T-helper 1 cell treated with Interleukin-12 subunit alpha and Interleukin-12 subunit beta and Interleukin-4 antibody, amounts not matched to agents 30 ng/mL and 1 ng/mL, for 36 hours (primary cell): ENCODE data around the gene SEMA3D. TPM values are rescaled to one million over a fixed set of nuclear protein-coding genes. Genes with fewer than 3 reads are reported as not detected.

ENCODE experiments used
- intact Hi-C: fragments of 100-400 bp; cut with micrococcal nuclease; formaldehyde crosslinking; loops from one replicate; pipeline ENCODE4 v1.15.1; 2024
- total RNA-seq: library from RNA; stranded (reverse); gene quantifications from 2 replicates; pipeline ENCODE4 v1.2.3, GENCODE V29; 2022

The SEMA3D gene
- total RNA-seq, 1 donor from 2014 or later, result not detected

DNA sequence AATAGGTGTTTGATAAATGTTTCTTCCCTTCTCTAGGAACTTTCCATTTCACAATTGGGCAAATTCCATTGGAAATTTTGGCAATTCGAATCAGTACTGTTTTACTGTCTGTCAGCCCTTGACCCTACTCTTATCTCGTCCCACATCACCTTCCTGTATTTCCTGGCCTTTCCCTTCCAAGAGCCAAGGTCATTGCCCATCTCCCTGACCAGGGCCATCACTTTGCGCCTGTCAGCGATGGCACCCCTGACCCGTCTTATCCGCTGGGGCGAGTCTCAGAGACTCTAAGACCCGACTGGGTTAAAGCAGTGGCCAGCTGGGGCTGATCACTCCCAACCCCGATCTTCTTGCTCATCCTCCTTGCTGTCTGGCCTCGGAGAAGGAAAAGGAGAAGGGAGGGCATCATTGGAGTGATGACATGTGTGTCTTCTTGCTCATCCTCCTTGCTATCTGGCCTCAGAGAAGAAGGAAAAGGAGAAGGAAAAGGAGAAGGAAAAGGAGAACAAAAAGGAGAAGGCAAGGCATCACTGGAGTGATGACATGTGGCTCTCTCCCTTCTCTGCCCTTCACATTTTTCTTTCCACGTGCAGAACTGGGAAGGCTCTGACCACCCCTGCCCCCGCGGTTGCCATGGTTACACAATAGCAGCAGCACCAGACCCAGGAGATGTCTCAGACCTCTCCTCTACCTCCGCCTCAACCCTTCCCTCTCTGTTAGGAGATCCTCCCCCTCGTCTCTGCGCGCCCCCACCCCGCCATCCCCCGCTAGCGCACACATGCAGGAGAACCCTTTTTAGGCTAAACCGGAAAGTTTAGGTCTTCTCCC lies 2.0 kb downstream of the SEMA3D start:
- intact Hi-C loops, result no loop called here

GRCh38 chr7:85183296-85183695 lies 3.6 kb downstream of the SEMA3D start:
- intact Hi-C loops, result no loop called here

DNA sequence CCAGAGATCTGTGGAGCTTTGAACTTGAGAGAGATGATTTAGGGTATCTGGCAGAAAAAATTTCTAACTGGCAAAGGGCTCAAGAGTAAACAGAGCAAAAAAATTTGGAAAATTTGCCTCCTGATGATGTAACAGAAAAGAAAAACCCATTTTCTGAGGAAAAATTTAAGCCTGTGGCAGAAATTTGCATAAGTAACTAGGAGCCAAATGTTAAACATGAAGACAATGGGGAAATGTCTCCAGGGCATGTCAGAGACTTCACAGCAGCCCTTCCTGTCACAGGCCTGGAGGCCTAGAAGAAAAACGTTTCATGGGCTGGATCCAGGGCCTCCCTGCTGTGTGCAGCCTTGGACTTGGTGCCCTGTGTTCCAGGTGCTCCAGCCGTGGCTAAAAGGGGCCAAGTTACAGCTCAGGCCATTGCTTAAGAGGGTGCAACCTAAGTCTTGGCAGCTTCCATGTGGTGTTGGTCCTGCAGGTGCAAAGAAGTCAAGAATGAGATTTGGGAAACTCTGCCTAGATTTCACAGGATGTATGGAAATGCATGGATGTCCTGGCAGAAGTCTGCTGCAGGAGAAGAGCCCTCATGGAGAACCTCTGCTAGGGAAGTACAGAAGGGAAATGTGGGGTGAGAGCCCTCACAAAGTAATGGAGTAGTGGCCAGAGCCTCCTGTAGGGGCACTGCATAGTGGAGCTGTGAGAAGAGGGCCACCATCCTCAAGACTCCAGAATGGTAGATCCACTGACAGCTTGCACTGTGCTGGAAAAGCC lies 8.1 kb downstream of the SEMA3D start:
- intact Hi-C loops, result no loop called here

DNA sequence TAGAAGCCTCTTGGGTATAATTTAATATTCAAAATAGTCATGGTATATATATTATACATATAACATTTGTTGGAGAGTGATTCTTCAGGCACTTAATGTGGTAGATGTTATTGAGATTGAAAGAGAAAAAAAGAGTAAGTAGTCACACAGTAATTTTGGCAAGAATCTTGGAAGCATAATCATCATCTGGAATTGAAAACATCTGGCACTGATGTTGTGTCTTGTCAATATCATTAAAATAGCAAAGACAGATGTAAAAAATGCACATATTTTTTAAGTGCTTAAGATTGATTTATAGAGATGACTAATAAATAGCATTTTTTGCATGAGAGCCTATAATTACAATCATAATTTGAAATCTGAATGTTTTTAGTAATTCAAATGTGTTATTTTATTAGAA lies 9.5 kb downstream of the SEMA3D start:
- intact Hi-C loops, result no loop called here

GRCh38 chr7:85176197-85176596 lies 10.7 kb downstream of the SEMA3D start:
- intact Hi-C loops, result no loop called here

DNA sequence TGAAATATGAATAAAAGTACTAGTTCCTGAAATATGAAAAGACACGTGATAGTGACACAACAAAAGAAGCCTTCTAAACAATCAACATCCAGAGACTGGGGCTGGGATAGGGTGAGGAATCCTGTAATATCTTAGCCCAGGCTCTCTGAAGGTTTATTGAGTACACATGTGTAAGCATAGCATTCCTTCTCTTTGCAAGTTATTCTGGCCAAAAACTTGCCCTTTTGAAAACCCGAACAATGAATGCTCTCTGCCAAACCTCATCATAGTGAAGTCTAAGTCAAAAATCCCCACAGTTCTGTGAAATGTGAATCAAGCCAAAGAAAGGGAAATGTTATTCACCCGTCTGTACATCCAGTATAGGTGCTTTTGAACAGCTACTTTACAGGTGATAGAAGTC lies 11.6 kb downstream of the SEMA3D start:
- intact Hi-C loops, result no loop called here

DNA sequence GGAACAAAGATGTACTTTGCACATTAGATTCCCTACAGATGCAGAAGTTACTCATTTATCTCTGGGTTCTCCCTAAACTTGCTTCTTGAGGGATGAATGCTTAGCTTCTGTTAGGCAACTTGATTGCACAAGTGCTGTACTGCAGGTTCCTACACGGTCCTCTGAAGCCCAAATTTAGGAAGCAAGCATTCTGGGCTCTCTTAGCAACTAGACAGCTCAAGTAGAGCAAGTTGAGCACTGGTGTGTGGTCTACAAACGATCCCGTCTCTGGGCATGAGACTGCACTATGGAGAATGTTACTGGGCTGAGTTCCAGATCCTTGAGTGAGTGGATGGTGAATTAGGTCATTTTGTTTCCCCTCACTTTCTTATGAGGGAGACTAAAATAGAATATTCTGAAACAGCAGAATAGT lies 14.3 kb downstream of the SEMA3D start:
- intact Hi-C loops, result no loop called here

- intact Hi-C loops, result no loop called here
These were observed 19.2 kb downstream of the SEMA3D start for GRCh38 chr7:85167636-85168035.

DNA sequence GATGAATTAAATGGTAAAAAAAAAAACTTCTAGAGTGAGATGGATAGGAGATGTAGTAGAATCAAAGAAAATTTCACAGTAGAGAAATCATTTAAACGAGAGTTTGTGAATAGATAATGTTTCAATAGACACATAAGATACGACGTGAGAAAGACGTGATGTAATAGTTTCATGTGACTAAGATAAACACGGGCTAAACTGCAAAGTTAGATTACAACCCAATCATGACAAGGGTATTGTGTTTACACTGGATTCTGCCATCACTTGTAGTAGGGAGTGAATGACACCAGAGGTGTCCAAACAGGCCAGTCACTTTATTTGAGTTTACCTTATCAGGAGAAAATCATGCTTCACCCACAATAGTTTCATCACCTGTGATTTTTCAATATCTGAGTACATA lies 21.6 kb downstream of the SEMA3D start:
- intact Hi-C loops, result no loop called here

- intact Hi-C loops, result no loop called here
These were observed 22.5 kb downstream of the SEMA3D start for GRCh38 chr7:85164376-85164775.

GRCh38 chr7:85162721-85163120 lies 24.1 kb downstream of the SEMA3D start:
- intact Hi-C loops, result no loop called here

DNA sequence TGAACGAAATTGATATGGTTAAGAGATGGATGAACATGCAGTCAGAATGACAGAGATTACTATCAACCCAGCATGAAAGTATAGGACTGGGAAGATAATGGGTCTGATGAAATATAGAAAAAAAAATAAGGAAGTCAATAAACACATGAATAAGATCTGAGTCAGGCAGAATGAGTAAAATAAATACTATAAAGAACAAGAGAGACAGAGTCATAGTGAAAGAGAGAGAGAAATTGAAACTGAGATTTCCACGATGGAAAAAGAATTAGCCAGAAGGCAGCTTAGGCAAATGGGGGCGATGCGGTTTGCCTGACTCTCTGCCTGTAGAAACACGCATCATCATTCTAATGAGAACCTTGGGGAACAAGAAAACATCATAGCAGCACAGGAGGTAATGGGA lies 26.6 kb downstream of the SEMA3D start:
- intact Hi-C loops, result no loop called here

- intact Hi-C loops, result no loop called here
These were observed 27.9 kb downstream of the SEMA3D start for GRCh38 chr7:85159003-85159402.

- intact Hi-C loops, result no loop called here
These were observed 30.1 kb downstream of the SEMA3D start for GRCh38 chr7:85156661-85157208.

DNA sequence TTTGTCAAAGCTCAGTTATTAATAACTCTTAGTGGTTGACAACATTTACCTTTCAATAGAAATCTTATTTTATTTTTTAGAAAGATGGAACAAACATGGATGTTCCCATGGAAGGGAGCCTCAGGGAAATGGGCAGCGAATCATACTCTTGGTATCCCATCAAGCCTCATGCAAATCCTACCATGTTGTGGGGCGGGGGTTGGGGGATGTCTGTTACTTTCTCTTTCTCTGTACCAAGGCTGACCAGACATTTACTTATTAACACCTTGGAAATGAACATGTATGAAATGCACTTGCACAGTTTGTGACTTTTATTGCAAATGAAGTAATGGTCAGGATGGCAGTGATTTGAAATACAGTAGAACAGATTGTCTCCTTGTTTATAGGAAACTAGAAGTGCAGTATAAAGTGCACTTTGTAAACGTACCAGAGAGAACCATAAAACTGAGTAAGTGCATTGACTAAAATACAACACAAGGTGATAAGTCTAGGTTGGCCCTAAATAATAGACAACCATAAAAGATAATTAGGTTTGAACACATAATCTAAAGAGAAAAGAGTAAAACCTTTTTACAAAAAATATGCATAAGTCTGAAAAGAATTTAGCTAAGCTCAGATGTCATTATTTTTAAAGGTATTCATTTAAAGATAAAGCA lies 32.4 kb downstream of the SEMA3D start:
- intact Hi-C loops, result no loop called here

- intact Hi-C loops, result no loop called here
These were observed 33.1 kb downstream of the SEMA3D start for GRCh38 chr7:85153715-85154114.

GRCh38 chr7:85150624-85151023 lies 36.2 kb downstream of the SEMA3D start:
- intact Hi-C loops, result no loop called here

DNA sequence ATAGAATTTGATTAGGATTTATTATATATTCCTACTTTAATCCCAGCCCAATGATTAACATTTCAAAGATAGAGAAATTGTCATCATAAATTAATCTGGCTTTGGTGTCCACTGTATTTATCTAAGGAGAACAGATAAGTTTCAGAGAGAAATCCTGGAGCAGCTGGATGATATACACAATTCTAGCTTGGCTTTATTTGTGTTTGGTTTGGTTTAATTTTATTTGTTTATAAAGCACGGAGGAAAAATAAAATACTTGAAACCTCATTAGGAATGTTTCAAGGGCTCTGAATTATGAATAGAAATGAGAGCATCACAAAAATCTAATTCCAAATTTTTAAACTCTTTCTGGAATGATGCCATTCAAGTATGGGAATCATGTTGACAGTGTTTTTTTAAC lies 42.1 kb downstream of the SEMA3D start:
- intact Hi-C loops, result no loop called here

GRCh38 chr7:85135977-85136376 lies 50.9 kb downstream of the SEMA3D start:
- intact Hi-C loops, result no loop called here

- intact Hi-C loops, result no loop called here
These were observed 53.3 kb downstream of the SEMA3D start for GRCh38 chr7:85133560-85133959.

GRCh38 chr7:85133006-85133405 lies 53.9 kb downstream of the SEMA3D start:
- intact Hi-C loops, result no loop called here

DNA sequence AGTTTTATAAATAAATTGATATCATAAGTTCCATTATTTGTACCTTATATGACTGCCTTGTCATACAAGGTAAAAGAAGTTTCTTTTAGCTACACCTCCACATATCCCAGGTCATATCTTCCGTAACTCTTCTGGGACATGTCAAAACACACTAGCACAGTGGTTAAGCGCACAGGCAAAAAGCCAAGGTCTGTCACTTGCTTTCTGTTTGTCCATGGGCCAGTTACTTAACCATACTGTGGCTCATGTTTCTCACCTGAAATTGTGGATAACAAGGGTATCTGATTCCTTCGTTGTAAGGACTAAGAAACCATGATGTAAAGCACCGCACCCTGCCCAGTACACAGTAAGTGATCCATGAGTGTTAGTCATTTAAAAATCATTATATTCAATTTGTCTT lies 56.2 kb downstream of the SEMA3D start:
- intact Hi-C loops, result no loop called here
